GM23248 (cell line): ENCODE measurements around the gene SHISA9. TPM values are rescaled to one million over a fixed set of nuclear protein-coding genes. Genes with fewer than 3 reads are reported as not detected.

Experiments used
- DNase-seq: peaks from one replicate; pipeline ENCODE4 v3.0.0-alpha.2; 2015
- H2AFZ ChIP-seq: fragments of 200-600 bp; sonication (generic); 2 replicates; pipeline ENCODE4 v1.6.1; 2016; ENCODE audit warnings: antibody characterized with exemption
- H3F3A ChIP-seq: fragments of 200-600 bp; sonication (generic); 2 replicates; pipeline ENCODE4 v1.6.1; 2016; ENCODE audit warnings: mild to moderate bottlenecking, antibody characterized with exemption, mixed run types; ENCODE audit not compliant: insufficient read depth
- H3K27ac ChIP-seq: fragments of 200-600 bp; sonication (generic); 2 replicates; pipeline ENCODE4 v1.5.1; 2016; ENCODE audit warnings: mild to moderate bottlenecking
- H3K27me3 ChIP-seq: fragments of 200-600 bp; sonication (generic); replicated peaks from 2 replicates; pipeline ENCODE4 v1.6.1; 2016; ENCODE audit warnings: mild to moderate bottlenecking; ENCODE audit not compliant: insufficient read depth
- H3K36me3 ChIP-seq: fragments of 200-600 bp; sonication (generic); 2 replicates; pipeline ENCODE4 v1.6.1; 2016; ENCODE audit warnings: low read depth, mild to moderate bottlenecking
- H3K4me1 ChIP-seq: fragments of 200-600 bp; sonication (generic); 2 replicates; pipeline ENCODE4 v1.6.1; 2016; ENCODE audit warnings: mild to moderate bottlenecking; ENCODE audit not compliant: insufficient read depth
- H3K4me2 ChIP-seq: fragments of 200-600 bp; sonication (generic); one replicate; pipeline ENCODE4 v1.6.1; 2016; ENCODE audit warnings: mild to moderate bottlenecking; ENCODE audit not compliant: unreplicated experiment
- H3K4me3 ChIP-seq: fragments of 200-600 bp; sonication (generic); 2 replicates; pipeline ENCODE4 v1.5.1; 2016; ENCODE audit warnings: mild to moderate bottlenecking
- H3K79me2 ChIP-seq: fragments of 200-600 bp; sonication (generic); 2 replicates; pipeline ENCODE4 v1.6.1; 2016; ENCODE audit warnings: mild to moderate bottlenecking; ENCODE audit not compliant: insufficient read depth
- H3K9ac ChIP-seq: fragments of 200-600 bp; sonication (generic); 2 replicates; pipeline ENCODE4 v1.6.1; 2016; ENCODE audit warnings: mild to moderate bottlenecking
- H3K9me2 ChIP-seq: fragments of 200-600 bp; sonication (generic); 2 replicates; pipeline ENCODE4 v1.6.1; 2016; ENCODE audit warnings: mixed run types, mild to moderate bottlenecking, moderate library complexity; ENCODE audit not compliant: insufficient read depth
- H3K9me3 ChIP-seq: fragments of 200-600 bp; sonication (generic); one replicate; pipeline ENCODE4 v1.6.1; 2017; ENCODE audit warnings: low read depth
- H4K20me1 ChIP-seq: fragments of 200-600 bp; sonication (generic); 2 replicates; pipeline ENCODE4 v1.6.0; 2016; ENCODE audit not compliant: insufficient read depth
- EZH2 ChIP-seq: fragments of 200-600 bp; sonication (generic); IDR thresholded peaks from 2 replicates; pipeline ENCODE4 v1.6.1; 2018; ENCODE audit warnings: antibody characterized with exemption, mild to moderate bottlenecking; ENCODE audit not compliant: insufficient read depth, poor library complexity, severe bottlenecking
- EZH2phosphoT487 ChIP-seq: fragments of 200-600 bp; sonication (generic); IDR thresholded peaks from 2 replicates; pipeline ENCODE4 v1.6.1; 2018; ENCODE audit warnings: antibody characterized with exemption, moderate library complexity, mild to moderate bottlenecking, low read depth; ENCODE audit not compliant: insufficient read depth
- WGBS, 2 experiments: methylation state at CpG; one replicate each; pipeline ENCODE4 v1.1.6; 2015 to 2017; ENCODE audit warnings: low lambda C conversion rate in 2 of 2, low coverage in 1 of 2; ENCODE audit errors: missing lambda C conversion rate in 2 of 2; 5-methylcytosine and 5-hydroxymethylcytosine counted together
- in situ Hi-C: fragments of 300-500 bp; cut with MboI; formaldehyde crosslinking; loops from 2 replicates; pipeline ENCODE4 v1.15.0; 2020
- polyA plus RNA-seq: library from polyadenylated mRNA; unstranded; fragments of >200 nt; fragmentation: Nextera tagmentation; extraction: Ambion mirVana; gene quantifications from 2 replicates; pipeline ENCODE4 v1.2.1, GENCODE V29; 2016
- total RNA-seq: library from RNA; depleted of rRNA; stranded (reverse); fragments of >200 nt; shearing (Covaris generic); gene quantifications from 2 replicates; pipeline ENCODE4 v1.2.3, GENCODE V29; 2014

Gene SHISA9
- total and polyA plus RNA-seq, 2 experiments from 2014 or later, result not detected

GRCh38 chr16:13130586-13130985 lies 229.2 kb downstream of the SHISA9 start:
- in situ Hi-C loops, result no loop called here
- DNase-seq, result no peak
- 0 to 7% methylated on average over 1 of the region's 1 CpG for WGBS, 2 experiments

GRCh38 chr16:13134836-13135235 lies 233.4 kb downstream of the SHISA9 start:
- Histone ChIP-seq H3K9me2 (no peaks in the 10 kb centered on the region), H2AFZ (no peak overlapping the region), H3K4me1 (no peaks in the 10 kb centered on the region), H3K27ac (no peak overlapping the region), H4K20me1 (no peaks in the 10 kb centered on the region), H3K4me2 (no peak overlapping the region), H3K4me3 (no peak overlapping the region), H3K9me3 (no peaks in the 10 kb centered on the region), H3K79me2 (no peaks in the 10 kb centered on the region), H3K36me3 (no peaks in the 10 kb centered on the region), H3K9ac (no peak overlapping the region), H3K27me3 (no peaks in the 10 kb centered on the region), H3F3A (no peaks in the 10 kb centered on the region)
- 14 to 19% methylated on average over 1 of the region's 1 CpG for whole genome bisulfite sequencing, 2 experiments
- TF ChIP-seq EZH2 (no peak), EZH2phosphoT487 (no peak)
- in situ Hi-C loops, result no loop called here
- DNase-seq, result no peak

More at GRCh38 chr16:13130586-13130985, 229.2 kb downstream of the SHISA9 start:
- no peak for TF ChIP-seq EZH2
- TF ChIP-seq EZH2phosphoT487, result no peak
- Histone ChIP-seq H3K27ac (no peak overlapping the region), H3K4me2 (no peak overlapping the region), H4K20me1 (no peaks in the 10 kb centered on the region), H2AFZ (no peak overlapping the region), H3K4me3 (no peak overlapping the region), H3K4me1 (no peaks in the 10 kb centered on the region), H3K9me2 (no peaks in the 10 kb centered on the region), H3K9me3 (no peaks in the 10 kb centered on the region), H3K27me3 (no peaks in the 10 kb centered on the region), H3K9ac (no peak overlapping the region), H3K36me3 (no peaks in the 10 kb centered on the region), H3K79me2 (no peaks in the 10 kb centered on the region), H3F3A (no peaks in the 10 kb centered on the region)

GRCh38 chr16:13136901-13137300 lies 235.5 kb downstream of the SHISA9 start:
- DNase-seq, result no peak
- H3K27me3 ChIP-seq, result no peaks in the 10 kb centered on the region
- H3K4me1 ChIP-seq, result no peaks in the 10 kb centered on the region
- H3K27ac ChIP-seq, result no peak overlapping the region
- H3K9me2 ChIP-seq, result no peaks in the 10 kb centered on the region
- TF ChIP-seq EZH2, result no peak
- TF ChIP-seq EZH2phosphoT487, result no peak
- in situ Hi-C loops, result no loop called here
- no peak overlapping the region for H3K9ac ChIP-seq
- WGBS, 2 experiments, result 6 to 14% methylated on average over 3 of the region's 3 CpGs
- no peaks in the 10 kb centered on the region for H3K9me3 ChIP-seq
- no peak overlapping the region for H2AFZ ChIP-seq
- no peak overlapping the region for H3K4me3 ChIP-seq
- H3K36me3 ChIP-seq, result no peaks in the 10 kb centered on the region
- H4K20me1 ChIP-seq, result no peaks in the 10 kb centered on the region
- H3K79me2 ChIP-seq, result no peaks in the 10 kb centered on the region
- no peaks in the 10 kb centered on the region for H3F3A ChIP-seq
- H3K4me2 ChIP-seq, result no peak overlapping the region

GRCh38 chr16:13138528-13138927 lies 237.1 kb downstream of the SHISA9 start:
- Histone ChIP-seq H3K9ac (no peak overlapping the region), H2AFZ (no peak overlapping the region), H3K79me2 (no peaks in the 10 kb centered on the region), H3K4me3 (no peak overlapping the region), H3K9me3 (no peaks in the 10 kb centered on the region), H3K27me3 (no peaks in the 10 kb centered on the region), H3K27ac (no peak overlapping the region), H3K4me2 (no peak overlapping the region), H4K20me1 (no peaks in the 10 kb centered on the region), H3K36me3 (no peaks in the 10 kb centered on the region), H3F3A (no peaks in the 10 kb centered on the region), H3K4me1 (no peaks in the 10 kb centered on the region), H3K9me2 (no peaks in the 10 kb centered on the region)
- TF ChIP-seq EZH2phosphoT487, result no peak
- TF ChIP-seq EZH2, result no peak
- in situ Hi-C loops, result no loop called here
- WGBS, 2 experiments, result 0% methylated on average over 2 of the region's 2 CpGs
- DNase-seq, result no peak

- Histone ChIP-seq H3K4me3 (no peak overlapping the region), H3K4me2 (no peak overlapping the region), H3K4me1 (no peaks in the 10 kb centered on the region), H3K27ac (no peak overlapping the region), H3K9ac (no peak overlapping the region), H4K20me1 (no peaks in the 10 kb centered on the region), H3K9me2 (no peaks in the 10 kb centered on the region), H2AFZ (no peak overlapping the region), H3K9me3 (no peaks in the 10 kb centered on the region), H3F3A (no peaks in the 10 kb centered on the region), H3K79me2 (no peaks in the 10 kb centered on the region), H3K27me3 (no peaks in the 10 kb centered on the region), H3K36me3 (no peaks in the 10 kb centered on the region)
- WGBS, 2 experiments, result 6 to 13% methylated on average over 2 to 3 of the region's 3 CpGs
- DNase-seq, result no peak
- TF ChIP-seq EZH2phosphoT487 (no peak), EZH2 (no peak)
- in situ Hi-C loops, result no loop called here
Measured at GRCh38 chr16:13139661-13140241, 238.4 kb downstream of the SHISA9 start.
